HepG2 (cell line): Measurements from ENCODE around the gene CHADL. TPM values are rescaled to one million over a fixed set of nuclear protein-coding genes. Genes with fewer than 3 reads are reported as not detected.

Experiments used
- CHD4 ChIP-seq: fragments of 200-600 bp; sonication (generic); IDR thresholded peaks from 2 replicates; pipeline ENCODE4 v1.7.0; 2017; ENCODE audit warnings: mild to moderate bottlenecking, low read length, borderline replicate concordance
- HNF1B ChIP-seq: sonication (generic); formaldehyde crosslinking; IDR thresholded peaks from 2 replicates; pipeline ENCODE4 v1.5.1; 2020; ENCODE audit warnings: mild to moderate bottlenecking, moderate library complexity, missing genetic modification reagents
- MXI1 ChIP-seq: IDR thresholded peaks from 3 replicates; pipeline ENCODE4 v1.6.1; 2012; ENCODE audit warnings: low read depth, low read length, inconsistent platforms, borderline replicate concordance
- NCOR1 ChIP-seq: fragments of 200-600 bp; sonication (generic); IDR thresholded peaks from 2 replicates; pipeline ENCODE4 v1.7.0; 2017; ENCODE audit warnings: antibody characterized with exemption, low read length, borderline replicate concordance
- NFIB ChIP-seq: sonication (generic); formaldehyde crosslinking; IDR thresholded peaks from 2 replicates; pipeline ENCODE4 v1.9.0; 2021; ENCODE audit warnings: missing genetic modification reagents, mild to moderate bottlenecking, borderline replicate concordance
- THAP11 ChIP-seq: IDR thresholded peaks from 2 replicates; pipeline ENCODE4 v1.6.1; 2016; ENCODE audit warnings: missing biosample characterization, missing genetic modification reagents
- ZBTB43 ChIP-seq: sonication (generic); formaldehyde crosslinking; conservative IDR thresholded peaks from 2 replicates; pipeline ENCODE4 v1.4.0; 2020; ENCODE audit warnings: missing genetic modification reagents
- ZFP62 ChIP-seq: sonication (generic); formaldehyde crosslinking; IDR thresholded peaks from 2 replicates; pipeline ENCODE4 v1.4.0; 2020; ENCODE audit warnings: missing genetic modification reagents
- ZNF18 ChIP-seq: sonication (generic); formaldehyde crosslinking; IDR thresholded peaks from 2 replicates; pipeline ENCODE4 v1.8.0; 2022; ENCODE audit warnings: mild to moderate bottlenecking, missing genetic modification reagents; ENCODE audit not compliant: insufficient replicate concordance
- ZNF251 ChIP-seq: sonication (generic); formaldehyde crosslinking; IDR thresholded peaks from 2 replicates; pipeline ENCODE4 v1.9.0; 2021; ENCODE audit warnings: mild to moderate bottlenecking, missing genetic modification reagents
- ZNF343 ChIP-seq: sonication (generic); formaldehyde crosslinking; IDR thresholded peaks from 2 replicates; pipeline ENCODE4 v1.4.0; 2020; ENCODE audit warnings: mild to moderate bottlenecking, missing genetic modification reagents
- ZNF44 ChIP-seq: sonication (generic); formaldehyde crosslinking; IDR thresholded peaks from 2 replicates; pipeline ENCODE4 v1.5.1; 2020; ENCODE audit warnings: mild to moderate bottlenecking, missing genetic modification reagents
- ZNF484 ChIP-seq: sonication (generic); formaldehyde crosslinking; IDR thresholded peaks from 2 replicates; pipeline ENCODE4 v1.5.1; 2020; ENCODE audit warnings: mild to moderate bottlenecking, low read depth, missing genetic modification reagents, borderline replicate concordance
- ZNF605 ChIP-seq: sonication (generic); formaldehyde crosslinking; IDR thresholded peaks from 2 replicates; pipeline ENCODE4 v1.8.0; 2022; ENCODE audit warnings: mild to moderate bottlenecking, missing genetic modification reagents
- ZNF672 ChIP-seq: sonication (generic); formaldehyde crosslinking; IDR thresholded peaks from 2 replicates; pipeline ENCODE4 v1.8.1; 2022; ENCODE audit warnings: missing genetic modification reagents
- polyA plus RNA-seq, 8 experiments: library from polyadenylated mRNA; depleted of rRNA in 3 of 8; stranded (reverse) in 7 of 8; unstranded in 1 of 8; fragments of >200 nt; fragmentation: Illumina TruSeq in 4 of 8; extraction: Trizol in 4 of 8; gene quantifications; 2 replicates each; pipeline versions ENCODE4 v1.2.1 to v1.2.3, GENCODE V29; 2011 to 2016; ENCODE audit warnings: low read depth in 4 of 8, missing spikeins in 1 of 8, mixed read lengths in 1 of 8; ENCODE audit not compliant: insufficient read depth in 1 of 8
- total RNA-seq, 5 experiments: library from RNA; depleted of rRNA; stranded (reverse); fragments of >200 nt; fragmentation: Illumina TruSeq; extraction: Trizol; gene quantifications; 2 replicates each; pipeline ENCODE4 v1.2.3, GENCODE V29; 2016; ENCODE audit warnings: low read depth in 1 of 5
- TF ChIP-seq, protein P1 (sequence below): sonication (generic); formaldehyde crosslinking; IDR thresholded peaks from 2 replicates; pipeline ENCODE4 v1.4.0; 2020; ENCODE audit warnings: missing genetic modification reagents
- TF ChIP-seq, protein P2 (sequence below): sonication (generic); formaldehyde crosslinking; IDR thresholded peaks from 2 replicates; pipeline ENCODE4 v1.4.0; 2020; ENCODE audit warnings: missing genetic modification reagents

The CHADL gene
- total and polyA plus RNA-seq, 2 of the 13 experiments (the other 11 are each of a cell fraction or from before 2014, with no cell fraction given) = 2.8 to 8.1 TPM

- peak; percentile 55; the same call in 1 of the 2 replicates for TF ChIP-seq ZNF605 (CRISPR knock-in tag)
- no peak for TF ChIP-seq ZNF484 (CRISPR knock-in tag)
- TF ChIP-seq ZNF672 (CRISPR knock-in tag) = no peak
- TF ChIP-seq ZFP62 (CRISPR knock-in tag) = 0 out of 2 replicates have a peak, but pooled peaks have one; percentile 58
- TF ChIP-seq ZNF251 = no peak
- TF ChIP-seq, protein P1, sequence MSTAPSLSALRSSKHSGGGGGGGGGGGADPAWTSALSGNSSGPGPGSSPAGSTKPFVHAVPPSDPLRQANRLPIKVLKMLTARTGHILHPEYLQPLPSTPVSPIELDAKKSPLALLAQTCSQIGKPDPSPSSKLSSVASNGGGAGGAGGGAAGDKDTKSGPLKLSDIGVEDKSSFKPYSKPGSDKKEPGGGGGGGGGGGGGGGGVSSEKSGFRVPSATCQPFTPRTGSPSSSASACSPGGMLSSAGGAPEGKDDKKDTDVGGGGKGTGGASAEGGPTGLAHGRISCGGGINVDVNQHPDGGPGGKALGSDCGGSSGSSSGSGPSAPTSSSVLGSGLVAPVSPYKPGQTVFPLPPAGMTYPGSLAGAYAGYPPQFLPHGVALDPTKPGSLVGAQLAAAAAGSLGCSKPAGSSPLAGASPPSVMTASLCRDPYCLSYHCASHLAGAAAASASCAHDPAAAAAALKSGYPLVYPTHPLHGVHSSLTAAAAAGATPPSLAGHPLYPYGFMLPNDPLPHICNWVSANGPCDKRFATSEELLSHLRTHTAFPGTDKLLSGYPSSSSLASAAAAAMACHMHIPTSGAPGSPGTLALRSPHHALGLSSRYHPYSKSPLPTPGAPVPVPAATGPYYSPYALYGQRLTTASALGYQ (CRISPR knock-in tag) = 0 out of 2 replicates have a peak, but pooled peaks have one; percentile 6
- TF ChIP-seq NCOR1 = no peak; the same call in 1 of the 2 replicates
- peak; percentile 86; the same call in 2 of the 3 replicates for TF ChIP-seq MXI1
- TF ChIP-seq THAP11 (CRISPR knock-in tag) = peak; percentile 98
- TF ChIP-seq ZNF18 = peak; percentile 49
- no peak for TF ChIP-seq NFIB
- peak; percentile 17; the same call in 1 of the 2 replicates for TF ChIP-seq ZBTB43 (CRISPR knock-in tag)
- TF ChIP-seq ZNF343 (CRISPR knock-in tag) = 0 out of 2 replicates have a peak, but pooled peaks have one; percentile 23
- TF ChIP-seq HNF1B (CRISPR knock-in tag) = peak; percentile 55
- TF ChIP-seq, protein P2, sequence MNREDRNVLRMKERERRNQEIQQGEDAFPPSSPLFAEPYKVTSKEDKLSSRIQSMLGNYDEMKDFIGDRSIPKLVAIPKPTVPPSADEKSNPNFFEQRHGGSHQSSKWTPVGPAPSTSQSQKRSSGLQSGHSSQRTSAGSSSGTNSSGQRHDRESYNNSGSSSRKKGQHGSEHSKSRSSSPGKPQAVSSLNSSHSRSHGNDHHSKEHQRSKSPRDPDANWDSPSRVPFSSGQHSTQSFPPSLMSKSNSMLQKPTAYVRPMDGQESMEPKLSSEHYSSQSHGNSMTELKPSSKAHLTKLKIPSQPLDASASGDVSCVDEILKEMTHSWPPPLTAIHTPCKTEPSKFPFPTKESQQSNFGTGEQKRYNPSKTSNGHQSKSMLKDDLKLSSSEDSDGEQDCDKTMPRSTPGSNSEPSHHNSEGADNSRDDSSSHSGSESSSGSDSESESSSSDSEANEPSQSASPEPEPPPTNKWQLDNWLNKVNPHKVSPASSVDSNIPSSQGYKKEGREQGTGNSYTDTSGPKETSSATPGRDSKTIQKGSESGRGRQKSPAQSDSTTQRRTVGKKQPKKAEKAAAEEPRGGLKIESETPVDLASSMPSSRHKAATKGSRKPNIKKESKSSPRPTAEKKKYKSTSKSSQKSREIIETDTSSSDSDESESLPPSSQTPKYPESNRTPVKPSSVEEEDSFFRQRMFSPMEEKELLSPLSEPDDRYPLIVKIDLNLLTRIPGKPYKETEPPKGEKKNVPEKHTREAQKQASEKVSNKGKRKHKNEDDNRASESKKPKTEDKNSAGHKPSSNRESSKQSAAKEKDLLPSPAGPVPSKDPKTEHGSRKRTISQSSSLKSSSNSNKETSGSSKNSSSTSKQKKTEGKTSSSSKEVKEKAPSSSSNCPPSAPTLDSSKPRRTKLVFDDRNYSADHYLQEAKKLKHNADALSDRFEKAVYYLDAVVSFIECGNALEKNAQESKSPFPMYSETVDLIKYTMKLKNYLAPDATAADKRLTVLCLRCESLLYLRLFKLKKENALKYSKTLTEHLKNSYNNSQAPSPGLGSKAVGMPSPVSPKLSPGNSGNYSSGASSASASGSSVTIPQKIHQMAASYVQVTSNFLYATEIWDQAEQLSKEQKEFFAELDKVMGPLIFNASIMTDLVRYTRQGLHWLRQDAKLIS = no peak
- no peak for TF ChIP-seq CHD4
- no peak for TF ChIP-seq ZNF44 (CRISPR knock-in tag)
These were observed 45.3 kb upstream of the CHADL start, which contains the start of gene RANGAP1 (continued) for GRCh38 chr22:41285820-41286638.
